ENCODE results near the gene GRAP2. TPM values are rescaled to one million over a fixed set of nuclear protein-coding genes. Genes with fewer than 3 reads are reported as not detected.

GRAP2 gene
- total and polyA plus RNA-seq, 2 of the 8 experiments (the other 6 are each of a cell fraction or from before 2014, with no cell fraction given) = 0.08 TPM; not detected in 1

DNA sequence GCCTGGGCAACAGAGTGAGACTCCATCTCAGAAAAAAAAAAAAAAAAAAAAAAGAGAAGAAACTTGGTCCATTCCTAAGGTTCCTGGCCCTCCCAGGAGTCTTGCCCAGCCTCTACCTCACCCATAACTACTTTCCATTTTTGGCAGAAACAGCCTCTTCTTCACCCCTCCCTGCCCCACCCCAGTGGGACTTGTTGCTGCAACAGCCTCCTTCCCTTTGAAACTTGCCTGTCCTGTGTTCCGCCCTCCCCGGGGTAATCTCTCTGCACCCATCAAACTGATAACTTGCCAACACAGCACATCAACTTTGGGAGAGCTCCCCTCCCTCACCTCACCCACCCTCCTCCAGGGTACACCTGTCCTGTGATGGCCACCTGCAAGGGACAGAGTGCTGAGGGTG, 83.9 kb downstream of the GRAP2 start:
- DNase-seq (ENCODE audit: low read depth in 1 of 2, low spot score in 2 of 2) = no peak
- Histone ChIP-seq H3K36me3 (ENCODE audit: control insufficient read depth in 2 of 4, insufficient read depth in 4 of 4, low read length in 3 of 4) (no peaks in the 10 kb centered on the region), H3K9ac (replicated peaks in 1 of 4; ENCODE audit: extremely low read depth in 1 of 4, low read depth in 3 of 4, low read length in 3 of 4) (no peak overlapping the region), H2AK5ac (ENCODE audit: low read depth, low read length) (no peak overlapping the region), H2BK15ac (ENCODE audit: low read length) (no peak overlapping the region), H4K8ac (ENCODE audit: extremely low read depth, insufficient read depth, low read length) (no peak overlapping the region), H2BK12ac (ENCODE audit: low read depth, low read length) (no peak overlapping the region), H4K91ac (replicated peaks; ENCODE audit: insufficient read length, low read length) (no peak overlapping the region), H3K18ac (ENCODE audit: extremely low read depth, low read length) (no peak overlapping the region), H3K23ac (ENCODE audit: insufficient read length) (no peak overlapping the region), H3K27me3 (replicated peaks in 1 of 4; ENCODE audit: control insufficient read depth in 3 of 4, extremely low read depth in 1 of 4, insufficient read depth in 3 of 4, low read length in 3 of 4) (peaks cover 0 to 3% (median 0%) of the 10 kb centered on the region in 4 experiments; a peak in 4 of 7 replicates), H3K4me1 (replicated peaks in 1 of 4; ENCODE audit: control insufficient read depth in 3 of 4, insufficient read depth in 4 of 4, low read length in 3 of 4) (peaks cover 0 to 3% (median 2%) of the 10 kb centered on the region in 4 experiments; a peak in 3 of 7 replicates), H2AFZ (ENCODE audit: low read length) (no peak overlapping the region), H3K4me3 (ENCODE audit: extremely low read depth in 1 of 4, insufficient read depth in 2 of 4, low read depth in 3 of 4, low read length in 4 of 4) (no peak overlapping the region), H3K79me2 (ENCODE audit: control insufficient read depth in 1 of 2, insufficient read depth in 2 of 2, low read length in 2 of 2) (no peaks in the 10 kb centered on the region), H3K79me1 (ENCODE audit: low read depth, low read length) (no peaks in the 10 kb centered on the region), H3K56ac (replicated peaks; ENCODE audit: insufficient read length, low read depth, low read length) (no peak overlapping the region), H3K23me2 (ENCODE audit: low read depth, low read length) (peaks cover 2% of the 10 kb centered on the region; the same call in 1 of the 2 replicates), H4K5ac (ENCODE audit: insufficient read length, low read depth, low read length) (no peak overlapping the region), H3K4me2 (ENCODE audit: insufficient read depth in 1 of 2, low read depth in 2 of 2, low read length in 2 of 2) (no peak overlapping the region), H2BK120ac (replicated peaks; ENCODE audit: low read depth, low read length) (no peak overlapping the region), H3K27ac (ENCODE audit: low read depth, low read length) (no peak overlapping the region), H2BK20ac (ENCODE audit: low read length) (no peak overlapping the region), H4K20me1 (replicated peaks in 1 of 2; ENCODE audit: control insufficient read depth in 1 of 2, insufficient read depth in 2 of 2, low read length in 2 of 2) (no peaks in the 10 kb centered on the region), H3K4ac (replicated peaks; ENCODE audit: insufficient read length, low read depth, low read length) (no peak overlapping the region), H2BK5ac (ENCODE audit: low read depth, low read length) (no peak overlapping the region), H3K14ac (ENCODE audit: insufficient read length) (no peak overlapping the region), H3K9me3 (ENCODE audit: insufficient read depth in 2 of 2, low read depth in 1 of 2, low read length in 1 of 2) (no peaks in the 10 kb centered on the region)
- CTCF ChIA-PET (ENCODE audit: partially characterized antibody) = interaction anchor here (0.5 to 2.1 kb wide), 7 partner anchors 9 to 469 kb away, joined by 3 to 13 read pairs (median 4); no protein-coding TSS in a partner anchor
- FAIRE-seq = no peak
- WGBS, 2 experiments (ENCODE audit: extremely low coverage in 1 of 2, insufficient coverage in 1 of 2, insufficient read length in 1 of 2, insufficient replicate concordance in 2 of 2, low coverage in 1 of 2, low lambda C conversion rate in 2 of 2, missing lambda C conversion rate in 1 of 2) = 93% methylated on average over 2 of the region's 2 CpGs; no CpG with 5 or more reads in 1 of the 2 experiments
- POLR2A ChIA-PET (ENCODE audit: partially characterized antibody) = interaction anchor here (1.0 to 1.2 kb wide), 2 partner anchors 13 to 21 kb away, joined by 3 to 5 read pairs; no protein-coding TSS in a partner anchor
- TF ChIP-seq HDAC2 (IDR thresholded peaks at IDR 0.05; ENCODE audit: borderline replicate concordance in 1 of 2, low read depth in 2 of 2, low read length in 2 of 2) = no peak
- TF ChIP-seq NANOG (IDR thresholded peaks at IDR 0.05; ENCODE audit: insufficient read depth, low read depth, low read length, poor library complexity, severe bottlenecking) = no peak
- TF ChIP-seq, protein P1, sequence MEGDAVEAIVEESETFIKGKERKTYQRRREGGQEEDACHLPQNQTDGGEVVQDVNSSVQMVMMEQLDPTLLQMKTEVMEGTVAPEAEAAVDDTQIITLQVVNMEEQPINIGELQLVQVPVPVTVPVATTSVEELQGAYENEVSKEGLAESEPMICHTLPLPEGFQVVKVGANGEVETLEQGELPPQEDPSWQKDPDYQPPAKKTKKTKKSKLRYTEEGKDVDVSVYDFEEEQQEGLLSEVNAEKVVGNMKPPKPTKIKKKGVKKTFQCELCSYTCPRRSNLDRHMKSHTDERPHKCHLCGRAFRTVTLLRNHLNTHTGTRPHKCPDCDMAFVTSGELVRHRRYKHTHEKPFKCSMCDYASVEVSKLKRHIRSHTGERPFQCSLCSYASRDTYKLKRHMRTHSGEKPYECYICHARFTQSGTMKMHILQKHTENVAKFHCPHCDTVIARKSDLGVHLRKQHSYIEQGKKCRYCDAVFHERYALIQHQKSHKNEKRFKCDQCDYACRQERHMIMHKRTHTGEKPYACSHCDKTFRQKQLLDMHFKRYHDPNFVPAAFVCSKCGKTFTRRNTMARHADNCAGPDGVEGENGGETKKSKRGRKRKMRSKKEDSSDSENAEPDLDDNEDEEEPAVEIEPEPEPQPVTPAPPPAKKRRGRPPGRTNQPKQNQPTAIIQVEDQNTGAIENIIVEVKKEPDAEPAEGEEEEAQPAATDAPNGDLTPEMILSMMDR (IDR thresholded peaks at IDR 0.05; ENCODE audit: control extremely low read depth in 1 of 3, insufficient read depth in 1 of 3, low read depth in 1 of 3, low read length in 3 of 3) = no peak
- no peak for TF ChIP-seq EGR1 (IDR thresholded peaks at IDR 0.05; ENCODE audit: borderline replicate concordance, low read depth, low read length)
- TF ChIP-seq ASH2L (IDR thresholded peaks at IDR 0.05; ENCODE audit: low read length) = no peak
- TF ChIP-seq GTF2F1 (IDR thresholded peaks at IDR 0.05; ENCODE audit: borderline replicate concordance, low read depth, low read length) = no peak
- no peak for TF ChIP-seq TAF1 (IDR thresholded peaks at IDR 0.05; ENCODE audit: low read depth, low read length)
- no peak for TF ChIP-seq CHD2 (IDR thresholded peaks at IDR 0.05; ENCODE audit: low read length)
- TF ChIP-seq SIX5 (IDR thresholded peaks at IDR 0.05; ENCODE audit: low read depth, low read length) = no peak
- no peak for TF ChIP-seq FOSL1 (IDR thresholded peaks at IDR 0.05; ENCODE audit: insufficient read depth, low read depth, low read length)

All from H1 (cell line).